Smooth muscle cell (in vitro differentiated cells): ENCODE data around the gene GJA3. TPM values are rescaled to one million over a fixed set of nuclear protein-coding genes. Genes with fewer than 3 reads are reported as not detected.

Source experiments
- DNase-seq: peaks from one replicate; lab custom pipeline; 2025; ENCODE audit not compliant: unreplicated experiment; lab: John Stamatoyannopoulos, UW
- H2AFZ ChIP-seq: fragments of 200-600 bp; sonication (generic); 2 replicates; pipeline ENCODE4 v1.6.0; 2016; ENCODE audit warnings: antibody characterized with exemption, low read depth, mild to moderate bottlenecking
- H3F3A ChIP-seq: fragments of 200-600 bp; sonication (generic); 2 replicates; pipeline ENCODE4 v1.6.0; 2017; ENCODE audit warnings: antibody characterized with exemption, low read depth
- H3K27ac ChIP-seq: fragments of 200-600 bp; sonication (generic); 2 replicates; pipeline ENCODE4 v1.5.1; 2016; ENCODE audit warnings: low read depth, mild to moderate bottlenecking
- H3K27me3 ChIP-seq: fragments of 200-600 bp; sonication (generic); 2 replicates; pipeline ENCODE4 v1.6.1; 2016; ENCODE audit warnings: low read depth, mild to moderate bottlenecking
- H3K36me3 ChIP-seq: fragments of 200-600 bp; sonication (generic); 2 replicates; pipeline ENCODE4 v1.5.1; 2016; ENCODE audit warnings: low read depth
- H3K4me1 ChIP-seq: fragments of 200-600 bp; sonication (generic); 2 replicates; pipeline ENCODE4 v1.5.1; 2016; ENCODE audit warnings: low read depth
- H3K4me2 ChIP-seq: fragments of 200-600 bp; sonication (generic); 2 replicates; pipeline ENCODE4 v1.6.0; 2016; ENCODE audit warnings: mild to moderate bottlenecking
- H3K4me3 ChIP-seq: fragments of 200-600 bp; sonication (generic); 2 replicates; pipeline ENCODE4 v1.5.1; 2016; ENCODE audit warnings: mild to moderate bottlenecking
- H3K79me2 ChIP-seq: fragments of 200-600 bp; sonication (generic); 2 replicates; pipeline ENCODE4 v1.6.0; 2016; ENCODE audit warnings: low read depth, mild to moderate bottlenecking
- H3K9ac ChIP-seq: fragments of 200-600 bp; sonication (generic); 2 replicates; pipeline ENCODE4 v1.6.0; 2016; ENCODE audit warnings: low read depth
- H3K9me3 ChIP-seq: fragments of 200-600 bp; sonication (generic); replicated peaks from 2 replicates; pipeline ENCODE4 v1.5.1; 2016; ENCODE audit warnings: low read depth
- H4K20me1 ChIP-seq: fragments of 200-600 bp; sonication (generic); 2 replicates; pipeline ENCODE4 v1.6.0; 2016; ENCODE audit warnings: low read depth
- WGBS: methylation state at CpG from one replicate; pipeline ENCODE4 v1.1.7; 2016; ENCODE audit warnings: low lambda C conversion rate; 5-methylcytosine and 5-hydroxymethylcytosine counted together
- polyA plus RNA-seq: library from polyadenylated mRNA; unstranded; fragments of >200 nt; fragmentation: Nextera tagmentation; extraction: Ambion mirVana; gene quantifications from 2 replicates; pipeline ENCODE4 v1.2.1, GENCODE V29; 2016
- total RNA-seq: library from RNA; depleted of rRNA; stranded (reverse); fragments of >200 nt; gene quantifications from 2 replicates; pipeline ENCODE4 v1.2.3, GENCODE V29; 2014
- TF ChIP-seq, protein P1 (sequence below): fragments of 200-600 bp; sonication (generic); IDR thresholded peaks from 2 replicates; pipeline ENCODE4 v1.5.1; 2017; ENCODE audit warnings: borderline replicate concordance, mild to moderate bottlenecking, antibody characterized with exemption; ENCODE audit not compliant: insufficient read depth, poor library complexity, severe bottlenecking

The GJA3 gene
- total and polyA plus RNA-seq, 2 experiments from 2014 or later: 1.3 to 1.5 TPM

- DNase-seq: no peak
- peak overlapping the region; percentile 98 for H3K4me2 ChIP-seq
These were observed 33.2 kb upstream of the GJA3 start for GRCh38 chr13:20193907-20194631.

DNA sequence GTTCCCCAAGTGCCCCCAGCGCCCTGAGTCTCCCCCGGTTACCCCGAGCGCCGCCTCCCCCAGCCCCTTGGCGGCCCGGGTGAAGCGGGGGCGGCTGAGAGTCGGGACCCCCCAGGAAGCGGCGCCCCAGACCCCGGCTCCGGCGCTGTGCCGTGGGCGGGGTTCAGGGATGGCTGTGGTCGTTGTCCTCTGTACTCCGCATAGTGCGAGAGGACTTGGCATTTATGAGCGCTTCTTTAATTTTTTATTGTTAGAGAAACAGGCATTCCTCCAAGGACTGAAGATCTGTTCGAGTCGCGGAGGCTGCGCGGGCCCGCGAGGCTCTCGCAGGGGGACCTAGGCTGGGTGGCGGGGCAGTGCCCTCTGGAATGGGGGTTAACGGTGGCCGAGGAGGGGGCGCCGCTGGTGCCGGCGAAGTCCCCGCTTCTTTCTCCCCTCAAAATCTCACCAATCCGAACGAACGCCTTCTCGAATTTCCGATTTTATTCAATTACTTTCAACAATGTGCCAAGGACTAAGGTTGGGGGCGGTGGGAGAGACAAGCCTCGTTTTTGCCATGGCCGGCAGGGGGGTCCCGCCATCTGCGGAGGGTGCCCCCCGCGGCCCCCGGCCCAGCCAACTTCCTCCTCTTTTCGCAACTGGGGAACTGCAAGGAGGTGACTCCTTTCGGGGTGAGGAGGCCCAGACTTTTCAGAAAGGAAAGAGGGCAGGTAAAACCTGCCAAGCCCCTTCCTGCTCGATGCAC, 32.5 kb upstream of the GJA3 start:
- Histone ChIP-seq H3K27me3 (peaks cover 42% of the 10 kb centered on the region), H2AFZ (peak overlapping the region; percentile 79), H3K4me3 (peak overlapping the region; percentile 64), H3K27ac (no peak overlapping the region), H3K9ac (no peak overlapping the region), H3K4me1 (peaks cover 27% of the 10 kb centered on the region), H4K20me1 (no peaks in the 10 kb centered on the region), H3K36me3 (no peaks in the 10 kb centered on the region), H3K9me3 (no peaks in the 10 kb centered on the region), H3K4me2 (peak overlapping the region; percentile 98), H3K79me2 (no peaks in the 10 kb centered on the region), H3F3A (peaks cover 6% of the 10 kb centered on the region)
- TF ChIP-seq, protein P1, sequence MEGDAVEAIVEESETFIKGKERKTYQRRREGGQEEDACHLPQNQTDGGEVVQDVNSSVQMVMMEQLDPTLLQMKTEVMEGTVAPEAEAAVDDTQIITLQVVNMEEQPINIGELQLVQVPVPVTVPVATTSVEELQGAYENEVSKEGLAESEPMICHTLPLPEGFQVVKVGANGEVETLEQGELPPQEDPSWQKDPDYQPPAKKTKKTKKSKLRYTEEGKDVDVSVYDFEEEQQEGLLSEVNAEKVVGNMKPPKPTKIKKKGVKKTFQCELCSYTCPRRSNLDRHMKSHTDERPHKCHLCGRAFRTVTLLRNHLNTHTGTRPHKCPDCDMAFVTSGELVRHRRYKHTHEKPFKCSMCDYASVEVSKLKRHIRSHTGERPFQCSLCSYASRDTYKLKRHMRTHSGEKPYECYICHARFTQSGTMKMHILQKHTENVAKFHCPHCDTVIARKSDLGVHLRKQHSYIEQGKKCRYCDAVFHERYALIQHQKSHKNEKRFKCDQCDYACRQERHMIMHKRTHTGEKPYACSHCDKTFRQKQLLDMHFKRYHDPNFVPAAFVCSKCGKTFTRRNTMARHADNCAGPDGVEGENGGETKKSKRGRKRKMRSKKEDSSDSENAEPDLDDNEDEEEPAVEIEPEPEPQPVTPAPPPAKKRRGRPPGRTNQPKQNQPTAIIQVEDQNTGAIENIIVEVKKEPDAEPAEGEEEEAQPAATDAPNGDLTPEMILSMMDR: no peak
- no peak for DNase-seq
- 3% methylated on average over 50 of the region's 53 CpGs for WGBS

More at GRCh38 chr13:20193907-20194631, 33.2 kb upstream of the GJA3 start:
- Histone ChIP-seq H3K4me3 (peak overlapping the region; percentile 64), H3K27ac (no peak overlapping the region), H3K4me1 (peaks cover 27% of the 10 kb centered on the region), H3K27me3 (peaks cover 42% of the 10 kb centered on the region), H3K9me3 (no peaks in the 10 kb centered on the region), H3K36me3 (no peaks in the 10 kb centered on the region), H2AFZ (peak overlapping the region; percentile 79), H3F3A (peaks cover 6% of the 10 kb centered on the region), H4K20me1 (no peaks in the 10 kb centered on the region), H3K9ac (no peak overlapping the region), H3K79me2 (no peaks in the 10 kb centered on the region)
- 25% methylated on average over 27 of the region's 27 CpGs for WGBS
- TF ChIP-seq, protein P1: no peak

DNA sequence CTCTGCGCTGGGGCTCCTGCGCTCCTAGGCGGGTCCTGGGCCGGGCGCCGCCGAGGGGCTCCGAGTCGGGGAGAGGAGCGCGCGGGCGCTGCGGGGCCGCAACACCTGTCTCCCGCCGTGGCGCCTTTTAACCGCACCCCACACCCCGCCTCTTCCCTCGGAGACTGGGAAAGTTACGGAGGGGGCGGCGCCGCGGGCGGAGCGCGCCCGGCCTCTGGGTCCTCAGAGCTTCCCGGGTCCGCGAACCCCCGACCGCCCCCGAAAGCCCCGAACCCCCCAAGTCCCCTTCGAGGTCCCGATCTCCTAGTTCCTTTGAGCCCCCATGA, 31.9 kb upstream of the GJA3 start, which contains the start of gene GJB2:
GJB2 (minus strand) TSS at position 103 of the 326 bp plus-strand sequence. CDS start 3,357 bp downstream, outside the sequence.
- 20% methylated on average over 1 of the region's 39 CpGs for WGBS
- Histone ChIP-seq H3K4me1 (peaks cover 27% of the 10 kb centered on the region), H3K4me3 (peak within 1 kb of the TSS; percentile 64), H4K20me1 (no peaks in the 10 kb centered on the region), H3K36me3 (no peaks in the 10 kb centered on the region), H3K4me2 (peak within 1 kb of the TSS; percentile 98), H3K9ac (no peak within 1 kb of the TSS), H3K27ac (no peak within 1 kb of the TSS), H3K27me3 (peaks cover 42% of the 10 kb centered on the region), H3K79me2 (no peaks in the 10 kb centered on the region), H3F3A (peaks cover 6% of the 10 kb centered on the region), H2AFZ (peak within 1 kb of the TSS; percentile 79), H3K9me3 (no peaks in the 10 kb centered on the region)
- no peak for DNase-seq
- TF ChIP-seq, protein P1: no peak
